HEK293 (cell line): ENCODE measurements around the gene PPM1E.
A peak's percentile ranks its signal among the peaks of the same experiment; 100 is the strongest.

Experiments used
- CTCF ChIA-PET: fragments of 350-600 bp; formaldehyde crosslinking; extraction: SDS; loops from one replicate; lab custom pipeline; 2021; ENCODE audit warnings: antibody characterized with exemption; lab: Yijun Ruan, JAX
- POLR2A ChIA-PET: fragments of 300-600 bp; formaldehyde crosslinking; extraction: SDS; loops from one replicate; lab custom pipeline; 2020; ENCODE audit warnings: antibody characterized with exemption, inconsistent platforms; lab: Yijun Ruan, JAX
- H3K27ac ChIP-seq: fragments of 200-500 bp; sonication (Bioruptor generic); 2 replicates; pipeline ENCODE4 v1.5.1; 2014; ENCODE audit warnings: low read depth, low read length, control low read depth, inconsistent platforms; ENCODE audit errors: extremely low read depth
- H3K36me3 ChIP-seq, 2 experiments: fragments of 200-500 bp in 1 of 2; sonication (Bioruptor generic) in 1 of 2; 1 replicate in 1 of 2; 2 replicates in 1 of 2; pipeline ENCODE4 v1.5.1; 2014 to 2017; ENCODE audit warnings: inconsistent platforms in 2 of 2, low read length in 2 of 2; ENCODE audit not compliant: control insufficient read depth in 2 of 2, insufficient read depth in 1 of 2
- H3K4me1 ChIP-seq: fragments of 200-500 bp; sonication (Bioruptor generic); 2 replicates; pipeline ENCODE4 v1.5.1; 2014; ENCODE audit warnings: mild to moderate bottlenecking, low read length, inconsistent platforms; ENCODE audit not compliant: control insufficient read depth, insufficient read depth
- H3K4me3 ChIP-seq: 2 replicates; pipeline ENCODE4 v1.5.1; 2011; ENCODE audit warnings: low read depth, mild to moderate bottlenecking, control low read depth, low read length, moderate library complexity
- H3K9me3 ChIP-seq: fragments of 200-500 bp; sonication (Bioruptor generic); 2 replicates; pipeline ENCODE4 v1.5.1; 2014; ENCODE audit warnings: low read depth, low read length, inconsistent platforms; ENCODE audit not compliant: control insufficient read depth, insufficient read depth
- GLIS1 ChIP-seq: fragments of 450-650 bp; formaldehyde crosslinking; IDR thresholded peaks from 2 replicates; pipeline ENCODE4 v1.5.1; 2016; ENCODE audit warnings: missing biosample characterization, missing genetic modification characterization
- KLF10 ChIP-seq: fragments of 450-650 bp; IDR thresholded peaks from 2 replicates; pipeline ENCODE4 v1.5.1; 2018; ENCODE audit warnings: missing biosample characterization, mild to moderate bottlenecking, missing genetic modification characterization
- KLF16 ChIP-seq: fragments of 450-650 bp; formaldehyde crosslinking; IDR thresholded peaks from 2 replicates; pipeline ENCODE4 v1.5.1; 2017; ENCODE audit warnings: missing biosample characterization, missing genetic modification characterization
- SP3 ChIP-seq: fragments of 450-650 bp; formaldehyde crosslinking; IDR thresholded peaks from 2 replicates; pipeline ENCODE4 v1.5.1; 2016; ENCODE audit warnings: missing biosample characterization, missing genetic modification characterization
- ZBTB11 ChIP-seq: fragments of 450-650 bp; formaldehyde crosslinking; conservative IDR thresholded peaks from 2 replicates; pipeline ENCODE4 v1.5.1; 2016; ENCODE audit warnings: low read depth, missing biosample characterization, missing genetic modification characterization
- ZBTB6 ChIP-seq: fragments of 450-650 bp; formaldehyde crosslinking; IDR thresholded peaks from 2 replicates; pipeline ENCODE4 v1.5.1; 2017; ENCODE audit warnings: missing biosample characterization, missing genetic modification characterization
- ZBTB8A ChIP-seq: fragments of 450-650 bp; formaldehyde crosslinking; IDR thresholded peaks from 2 replicates; pipeline ENCODE4 v1.5.1; 2016; ENCODE audit warnings: missing biosample characterization, missing genetic modification characterization
- ZFHX2 ChIP-seq: fragments of 450-650 bp; formaldehyde crosslinking; conservative IDR thresholded peaks from 2 replicates; pipeline ENCODE4 v1.5.1; 2016; ENCODE audit warnings: missing biosample characterization, missing genetic modification characterization
- ZNF146 ChIP-seq: fragments of 450-650 bp; formaldehyde crosslinking; IDR thresholded peaks from 2 replicates; pipeline ENCODE4 v1.5.1; 2016; ENCODE audit warnings: missing biosample characterization, missing genetic modification characterization
- ZNF169 ChIP-seq: fragments of 450-650 bp; formaldehyde crosslinking; IDR thresholded peaks from 2 replicates; pipeline ENCODE4 v1.5.1; 2016; ENCODE audit warnings: missing biosample characterization, missing genetic modification characterization
- ZNF341 ChIP-seq: fragments of 450-650 bp; formaldehyde crosslinking; IDR thresholded peaks from 2 replicates; pipeline ENCODE4; 2016; ENCODE audit warnings: low read depth, missing biosample characterization, missing genetic modification characterization
- ZNF354C ChIP-seq: fragments of 450-650 bp; formaldehyde crosslinking; IDR thresholded peaks from 2 replicates; pipeline ENCODE4 v1.5.1; 2016; ENCODE audit warnings: missing biosample characterization, missing genetic modification characterization, low read depth, borderline replicate concordance
- ZNF423 ChIP-seq: fragments of 450-650 bp; formaldehyde crosslinking; IDR thresholded peaks from 2 replicates; pipeline ENCODE4 v1.5.1; 2016; ENCODE audit warnings: missing biosample characterization, missing genetic modification characterization
- ZNF449 ChIP-seq: fragments of 450-650 bp; formaldehyde crosslinking; IDR thresholded peaks from 2 replicates; pipeline ENCODE4 v1.5.1; 2017; ENCODE audit warnings: missing biosample characterization, mild to moderate bottlenecking, missing genetic modification characterization, moderate library complexity
- ZNF544 ChIP-seq: fragments of 450-650 bp; formaldehyde crosslinking; IDR thresholded peaks from 2 replicates; pipeline ENCODE4 v1.5.0; 2017; ENCODE audit warnings: missing biosample characterization, missing genetic modification characterization
- ZNF571 ChIP-seq: fragments of 450-650 bp; formaldehyde crosslinking; IDR thresholded peaks from 2 replicates; pipeline ENCODE4 v1.5.0; 2017; ENCODE audit warnings: missing biosample characterization, missing genetic modification characterization
- ZNF629 ChIP-seq: fragments of 450-650 bp; formaldehyde crosslinking; IDR thresholded peaks from 2 replicates; pipeline ENCODE4 v1.5.1; 2017; ENCODE audit warnings: missing biosample characterization, missing genetic modification characterization
- ZNF645 ChIP-seq: fragments of 450-650 bp; formaldehyde crosslinking; IDR thresholded peaks from 2 replicates; pipeline ENCODE4; 2016; ENCODE audit warnings: missing biosample characterization, missing genetic modification characterization
- ZSCAN16 ChIP-seq: fragments of 450-650 bp; formaldehyde crosslinking; IDR thresholded peaks from 2 replicates; pipeline ENCODE4 v1.5.1; 2016; ENCODE audit warnings: missing biosample characterization, missing genetic modification characterization
- ZSCAN4 ChIP-seq: fragments of 450-650 bp; formaldehyde crosslinking; IDR thresholded peaks from 2 replicates; pipeline ENCODE4 v1.5.1; 2017; ENCODE audit warnings: missing biosample characterization, missing genetic modification characterization

PPM1E gene

GRCh38 chr17:58968426-58969061 lies 212.9 kb downstream of the PPM1E start:
- no peak overlapping the region for H3K27ac ChIP-seq
- H3K4me3 ChIP-seq = no peak overlapping the region

GRCh38 chr17:58969156-58969555 lies 213.5 kb downstream of the PPM1E start:
- ChIA-PET CTCF (interaction anchor here (0.6 to 0.9 kb wide), 3 partner anchors 10 to 1314 kb away, joined by 3 to 4 read pairs (median 3); no protein-coding TSS in a partner anchor), POLR2A (no interaction called here)
- peak; percentile 63; the same call in 1 of the 2 replicates for TF ChIP-seq ZFHX2
- TF ChIP-seq ZNF169 (tag by site-specific recombination) = no peak
- H3K4me3 ChIP-seq = no peak overlapping the region
- peaks cover 0 to 4% of the 10 kb centered on the region in 2 experiments; a peak in 1 of 3 replicates for H3K36me3 ChIP-seq
- H3K27ac ChIP-seq = no peak overlapping the region
- peaks cover 10% of the 10 kb centered on the region; the same call in 1 of the 2 replicates for H3K4me1 ChIP-seq
- no peaks in the 10 kb centered on the region for H3K9me3 ChIP-seq

More at GRCh38 chr17:58968426-58969061, 212.9 kb downstream of the PPM1E start:
- ChIA-PET POLR2A (interaction anchor here (0.6 kb wide), 1 partner anchor 12 kb away, joined by 3 read pairs; no protein-coding TSS in a partner anchor), CTCF (interaction anchor here (0.9 kb wide), 1 partner anchor 11 kb away, joined by 4 read pairs; no protein-coding TSS in a partner anchor)
- Histone ChIP-seq H3K4me1 (peaks cover 10% of the 10 kb centered on the region; the same call in 1 of the 2 replicates), H3K9me3 (no peaks in the 10 kb centered on the region), H3K36me3 (peaks cover 0 to 4% of the 10 kb centered on the region in 2 experiments; a peak in 1 of 3 replicates)
- TF ChIP-seq ZBTB8A (tag by site-specific recombination) = no peak
- no peak for TF ChIP-seq GLIS1 (tag by site-specific recombination)
- no peak for TF ChIP-seq ZNF629 (tag by site-specific recombination)
- no peak for TF ChIP-seq ZNF423 (tag by site-specific recombination)

- peaks cover 10% of the 10 kb centered on the region; the same call in 1 of the 2 replicates for H3K4me1 ChIP-seq
- H3K9me3 ChIP-seq = no peaks in the 10 kb centered on the region
- CTCF ChIA-PET = interaction anchor here (0.6 to 0.9 kb wide), 3 partner anchors 10 to 1314 kb away, joined by 3 to 4 read pairs (median 3); no protein-coding TSS in a partner anchor
- TF ChIP-seq ZNF449 (tag by site-specific recombination) (no peak), KLF16 (tag by site-specific recombination) (no peak), ZBTB11 (no peak), ZNF645 (tag by site-specific recombination) (no peak), ZNF341 (no peak), KLF10 (no peak), ZNF146 (tag by site-specific recombination) (no peak), ZSCAN4 (tag by site-specific recombination) (no peak), ZBTB6 (no peak), ZNF544 (tag by site-specific recombination) (no peak), ZNF423 (tag by site-specific recombination) (no peak), ZNF354C (tag by site-specific recombination) (no peak), ZNF571 (no peak), ZSCAN16 (no peak), SP3 (tag by site-specific recombination) (no peak)
- no peak overlapping the region for H3K27ac ChIP-seq
- H3K36me3 ChIP-seq = peaks cover 0 to 4% of the 10 kb centered on the region in 2 experiments; a peak in 1 of 3 replicates
- POLR2A ChIA-PET = no interaction called here
- no peak overlapping the region for H3K4me3 ChIP-seq
Measured at GRCh38 chr17:58969612-58970011, 214.0 kb downstream of the PPM1E start.
